A549 (cell line): ENCODE measurements around the gene CAPN8.

ENCODE experiments used
- BHLHE40 ChIP-seq: IDR thresholded peaks from 2 replicates; pipeline ENCODE4 v1.6.1; 2012; ENCODE audit warnings: low read depth, low read length, inconsistent platforms
- CBX8 ChIP-seq: fragments of 200-600 bp; sonication (generic); IDR thresholded peaks from 2 replicates; pipeline ENCODE4 v1.6.1; 2016
- CTCF ChIP-seq: fragments of >200 bp; sonication (Bioruptor Twin); formaldehyde crosslinking; IDR thresholded peaks from 3 replicates; pipeline ENCODE4 v1.5.1; 2016
- EP300 ChIP-seq, 2 experiments: fragments of >200 bp; sonication (Bioruptor Twin); formaldehyde crosslinking; IDR thresholded peaks; 2 replicates in 1 of 2; 3 replicates in 1 of 2; pipeline ENCODE4 v1.6.1; 2016 to 2017
- FOSL2 ChIP-seq, 2 experiments: fragments of 450-650 bp in 1 of 2; fragments of >200 bp in 1 of 2; sonication (Bioruptor Twin) in 1 of 2; formaldehyde crosslinking; IDR thresholded peaks; 2 replicates each; pipeline versions ENCODE4 v1.5.0 to v1.6.1; 2016 to 2020; ENCODE audit warnings: mild to moderate bottlenecking in 1 of 2, moderate library complexity in 1 of 2
- KDM5A ChIP-seq: fragments of 200-600 bp; sonication (generic); IDR thresholded peaks from 2 replicates; pipeline ENCODE4 v1.6.1; 2016; ENCODE audit warnings: antibody characterized with exemption, mild to moderate bottlenecking
- MYC ChIP-seq: IDR thresholded peaks from 2 replicates; pipeline ENCODE4 v1.6.1; 2012; ENCODE audit warnings: mild to moderate bottlenecking, inconsistent platforms, low read length, improper control_type of control experiment, borderline replicate concordance
- NFE2L2 ChIP-seq: fragments of 150-350 bp; conservative IDR thresholded peaks from 2 replicates; pipeline ENCODE4 v1.6.1; 2014; ENCODE audit warnings: low read length
- PBX3 ChIP-seq: IDR thresholded peaks from 2 replicates; pipeline ENCODE4 v1.6.1; 2012
- TP53 ChIP-seq: fragments of 250-450 bp; sonication (Bioruptor Pico); IDR thresholded peaks from 2 replicates; pipeline ENCODE4 v1.5.0; 2021; ENCODE audit warnings: mild to moderate bottlenecking, moderate library complexity

- no peak for TF ChIP-seq CBX8
- TF ChIP-seq BHLHE40 = no peak
- TF ChIP-seq CTCF = no peak
- no peak for TF ChIP-seq NFE2L2
- TF ChIP-seq EP300 (IDR thresholded peaks at IDR 0.05) = no peak
- no peak for TF ChIP-seq MYC
- TF ChIP-seq TP53 = no peak
- TF ChIP-seq KDM5A = no peak
- TF ChIP-seq PBX3 = no peak
- TF ChIP-seq FOSL2 (IDR thresholded peaks at IDR 0.05) = no peak
- no peak for TF ChIP-seq FOSL2 (CRISPR knock-in tag; IDR thresholded peaks at IDR 0.05)
Observed at GRCh38 chr1:223525546-223525945, 140.0 kb downstream of the CAPN8 start.
